HCT116 (cell line): ENCODE measurements around the gene LSM2.

Experiments
- CTCF ChIP-seq, 3 experiments: fragments of 200-600 bp in 1 of 3; sonication (generic) in 1 of 3; IDR thresholded peaks in 2 of 3; conservative IDR thresholded peaks in 1 of 3; 2 replicates each; pipeline ENCODE4 v1.5.1; 2012 to 2017; ENCODE audit warnings: low read depth in 2 of 3, low read length in 2 of 3, antibody characterized with exemption in 1 of 3, borderline replicate concordance in 1 of 3, control low read depth in 1 of 3, mild to moderate bottlenecking in 1 of 3, mixed read lengths in 1 of 3, mixed run types in 1 of 3, moderate library complexity in 1 of 3; ENCODE audit not compliant: insufficient read depth in 1 of 3
- POLR2A ChIP-seq: IDR thresholded peaks from 2 replicates; pipeline ENCODE4 v1.7.0; 2011; ENCODE audit warnings: borderline replicate concordance; ENCODE audit not compliant: insufficient read depth, insufficient read length; ENCODE audit errors: extremely low read depth
- POLR2AphosphoS5 ChIP-seq: IDR thresholded peaks from 2 replicates; pipeline ENCODE4 v1.6.1; 2011; ENCODE audit warnings: mild to moderate bottlenecking, low read depth, low read length, moderate library complexity
- REST ChIP-seq: IDR thresholded peaks from 2 replicates; pipeline ENCODE4 v1.6.1; 2012; ENCODE audit warnings: low read depth
- YY1 ChIP-seq: IDR thresholded peaks from 2 replicates; pipeline ENCODE4 v1.6.1; 2011; ENCODE audit warnings: low read length, low read depth, moderate library complexity, mild to moderate bottlenecking; ENCODE audit not compliant: insufficient replicate concordance; ENCODE audit errors: extremely low read depth

GRCh38 chr6:31847276-31847978 is 40.7 kb upstream of the LSM2 start:
- no peak for TF ChIP-seq POLR2A
- TF ChIP-seq CTCF (IDR thresholded peaks at IDR 0.05 in 2 of 3, conservative IDR thresholded peaks at IDR 0.05 in 1 of 3; ENCODE audit: borderline replicate concordance in 1 of 3, insufficient read depth in 1 of 3, low read depth in 2 of 3, low read length in 2 of 3): no peak
- no peak for TF ChIP-seq YY1
- TF ChIP-seq POLR2AphosphoS5: no peak
- no peak for TF ChIP-seq REST
